Limb (tissue), 2 donors: ENCODE data around the gene NCEH1.
A peak's percentile ranks its signal among the peaks of the same experiment; 100 is the strongest.
"Not testable (repeated sequence)": the region's sequence is repeated elsewhere in the genome, so short reads cannot be mapped to it uniquely, and the experiment has no call there.

Source experiments
- DNase-seq, 2 donors: peaks; one replicate each; pipeline ENCODE4 v3.0.0-alpha.2; 2016; ENCODE audit errors: extremely low spot score in 2 of 2

The NCEH1 gene

GRCh38 chr3:172676196-172676922, 34.5 kb downstream of the NCEH1 start:
- no peak for DNase-seq

GRCh38 chr3:172675441-172676193, 35.2 kb downstream of the NCEH1 start:
- peak in 1 of 2 donors; percentile 54 for DNase-seq

- DNase-seq, result no peak
Measured at GRCh38 chr3:172673210-172673679, 37.6 kb downstream of the NCEH1 start.

GRCh38 chr3:172669021-172669420, 41.8 kb downstream of the NCEH1 start:
- no peak for DNase-seq

- DNase-seq, result peak; percentile 69 to 71
Measured at GRCh38 chr3:172666873-172667694, 43.8 kb downstream of the NCEH1 start.

- no peak for DNase-seq
Measured at GRCh38 chr3:172666181-172666872, 44.5 kb downstream of the NCEH1 start.

DNA sequence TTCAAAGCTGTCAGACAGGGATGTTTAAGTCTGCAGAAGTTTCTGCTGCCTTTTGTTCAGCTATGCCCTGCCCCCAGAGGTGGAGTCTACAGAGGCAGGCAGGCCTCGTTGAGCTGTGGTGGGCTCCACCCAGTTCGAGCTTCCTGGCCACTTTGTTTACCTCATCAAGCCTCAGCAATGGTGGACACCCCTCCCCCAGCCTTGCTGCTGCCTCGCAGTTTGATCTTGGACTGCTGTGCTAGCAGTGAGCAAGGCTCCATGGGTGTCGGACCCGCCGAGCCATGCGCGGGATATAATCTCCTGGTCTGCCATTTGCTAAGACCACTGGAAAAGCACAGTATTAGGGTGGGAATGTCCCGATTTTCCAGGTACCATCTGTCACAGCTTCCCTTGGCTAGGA, 45.4 kb downstream of the NCEH1 start:
- not testable (repeated sequence) for DNase-seq

DNA sequence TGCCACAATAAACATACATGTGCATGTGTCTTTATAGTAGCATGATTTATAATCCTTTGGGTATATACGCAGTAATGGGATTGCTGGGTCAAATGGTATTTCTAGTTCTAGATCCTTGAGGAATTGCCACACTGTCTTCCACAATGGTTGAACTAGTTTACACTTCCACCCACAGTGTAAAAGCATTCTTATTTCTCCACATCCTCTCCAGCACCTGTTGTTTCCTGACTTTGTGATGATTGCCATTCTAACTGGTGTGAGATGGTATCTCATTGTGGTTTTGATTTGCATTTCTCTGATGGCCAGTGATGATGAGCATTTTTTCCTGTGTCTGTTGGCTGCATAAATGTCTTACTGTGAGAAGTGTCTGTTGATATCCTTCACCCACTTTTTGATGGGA, 50.4 kb downstream of the NCEH1 start:
- not testable (repeated sequence) for DNase-seq

DNA sequence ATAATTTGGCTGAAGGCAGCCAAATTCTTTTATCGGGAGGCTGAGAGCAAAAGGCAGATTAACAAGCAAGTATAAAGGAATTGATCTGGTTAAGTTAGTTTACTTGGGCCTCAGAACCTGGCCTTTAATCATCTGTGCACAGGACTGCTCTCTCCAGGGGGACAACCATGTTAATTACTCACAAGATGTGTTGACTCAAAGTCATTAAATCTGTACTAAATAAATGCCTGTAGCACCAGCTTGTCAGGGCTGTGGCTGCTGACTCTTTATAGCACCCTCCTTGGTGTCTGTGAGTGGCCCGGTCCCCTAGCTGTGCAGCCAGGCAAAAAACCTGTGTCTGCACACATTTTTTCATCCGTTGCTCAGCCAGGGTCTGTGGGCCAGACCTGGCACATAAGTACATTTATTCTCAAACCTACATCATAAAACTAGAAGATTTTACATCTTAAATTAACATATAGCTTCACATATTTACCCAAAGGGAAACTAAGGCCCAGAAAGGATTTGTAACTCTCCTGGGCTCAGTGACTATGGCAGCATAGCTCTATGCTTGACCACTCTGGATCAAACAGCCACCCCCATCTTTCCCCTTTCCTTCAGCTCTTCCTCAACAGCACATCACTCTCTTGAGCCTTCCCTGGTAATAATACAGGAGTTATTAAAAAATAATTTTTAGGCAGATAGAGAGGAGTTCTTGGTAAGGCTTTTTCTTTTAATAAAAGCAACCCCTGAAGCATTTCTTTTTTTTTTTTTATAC, 51.4 kb downstream of the NCEH1 start:
- no peak for DNase-seq

- no peak for DNase-seq
Measured at GRCh38 chr3:172658344-172659245, 52.3 kb downstream of the NCEH1 start.

DNA sequence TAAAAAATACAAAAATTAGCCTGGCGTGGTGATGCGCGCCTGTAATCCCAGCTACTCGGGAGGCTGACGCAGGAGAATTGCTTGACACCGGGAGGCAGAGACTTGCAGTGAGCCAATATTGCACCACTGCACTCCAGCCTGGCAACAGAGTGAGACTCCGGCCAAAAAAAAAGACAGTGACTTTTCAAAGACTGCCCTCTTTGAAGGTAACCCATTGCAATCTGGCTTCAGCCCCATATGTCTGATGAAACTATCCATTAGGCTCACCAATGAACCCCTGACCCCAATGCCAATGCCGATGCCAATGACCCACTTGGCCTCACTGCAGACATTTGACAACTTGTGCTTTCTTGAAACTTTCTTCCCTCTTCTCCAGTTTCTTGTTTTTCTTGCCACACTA, 54.3 kb downstream of the NCEH1 start:
- no peak for DNase-seq

DNA sequence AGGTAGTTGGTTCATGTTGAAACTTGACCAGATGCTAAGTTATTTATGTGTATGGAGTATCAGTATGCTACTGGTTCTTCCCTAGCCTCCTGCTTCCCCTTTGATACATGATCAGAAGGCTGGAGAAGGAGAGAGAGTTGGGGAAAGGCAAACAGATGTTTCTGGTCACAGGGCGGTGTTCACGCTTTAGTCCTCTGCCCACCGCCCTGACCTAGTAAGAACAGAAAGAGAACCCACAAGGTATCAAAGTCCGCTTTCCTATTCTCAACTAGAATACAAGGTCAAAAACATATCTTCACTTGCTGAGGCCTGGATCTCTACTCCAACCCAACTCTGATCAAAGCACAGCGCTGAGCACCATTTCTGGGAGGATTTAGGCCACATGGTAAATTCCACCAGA, 55.5 kb downstream of the NCEH1 start:
- no peak for DNase-seq

- no peak for DNase-seq
Measured at GRCh38 chr3:172654470-172654869, 56.4 kb downstream of the NCEH1 start.

DNA sequence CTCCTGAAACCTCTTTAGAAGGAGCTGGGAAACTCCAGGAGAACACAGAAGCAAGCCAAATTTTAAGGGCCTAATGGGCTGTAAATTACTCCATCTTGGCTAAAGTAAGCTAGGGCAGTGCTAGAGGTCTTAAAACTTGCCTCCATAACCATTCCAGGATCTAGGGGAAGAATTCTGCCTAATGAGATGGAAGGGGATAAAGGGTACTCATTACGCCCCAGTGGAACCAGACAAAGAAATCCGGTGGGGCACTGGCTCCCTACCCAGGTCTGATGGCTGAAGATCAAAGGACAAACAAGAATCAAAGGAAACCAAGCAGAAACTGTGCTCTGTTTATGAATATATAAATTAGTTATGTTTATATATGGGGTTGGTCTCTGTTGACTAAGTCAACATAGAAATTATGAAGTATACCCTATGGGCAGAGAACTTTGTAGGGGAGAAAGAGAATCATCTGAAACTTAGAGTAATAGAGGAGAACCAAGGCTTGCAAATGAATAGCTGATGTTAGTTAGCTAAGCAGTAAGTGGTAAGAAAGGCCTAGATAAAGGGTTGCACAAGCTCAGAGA, 57.8 kb downstream of the NCEH1 start:
- DNase-seq, result no peak

GRCh38 chr3:172651936-172652625, 58.8 kb downstream of the NCEH1 start:
- no peak for DNase-seq

GRCh38 chr3:172649987-172650386, 60.9 kb downstream of the NCEH1 start:
- no peak for DNase-seq

DNA sequence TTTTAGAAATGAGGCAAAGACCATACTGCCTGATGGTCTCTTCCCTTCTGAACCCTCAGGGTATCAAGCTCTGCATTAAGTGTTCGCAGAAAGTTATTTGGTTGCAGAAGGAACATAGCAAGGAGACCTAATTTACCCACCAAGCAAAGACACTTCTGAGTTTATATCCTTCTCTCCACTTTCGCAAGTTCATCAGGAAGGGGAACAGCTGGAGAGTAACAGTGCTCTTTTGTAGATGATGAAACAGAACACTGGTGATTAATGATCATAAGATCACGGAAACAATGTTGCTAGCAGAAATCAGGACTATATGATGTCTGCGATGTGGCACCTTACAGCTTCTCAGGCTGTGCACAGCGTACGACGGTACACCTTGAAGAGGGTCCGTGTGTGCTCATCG, 62.1 kb downstream of the NCEH1 start:
- DNase-seq, result no peak

GRCh38 chr3:172647823-172648222, 63.0 kb downstream of the NCEH1 start:
- no peak for DNase-seq

- no peak for DNase-seq
Measured at GRCh38 chr3:172647080-172647479, 63.8 kb downstream of the NCEH1 start.
